ENCODE measurements around the gene IL15RA.

IL15RA gene

GRCh38 chr10:5902511-5903274 is 74.7 kb downstream of the IL15RA start:
- DNase-seq (ENCODE audit: extremely low spot score, insufficient read length, low read depth) = no peak
- FAIRE-seq = no peak

All from GM18507 (cell line).